Stomach smooth muscle (tissue), 2 donors: ENCODE measurements around the gene DNAAF3.

Experiments
- H3K27ac ChIP-seq: one replicate; pipeline ENCODE4 v1.7.0; 2013; ENCODE audit warnings: mild to moderate bottlenecking, low read length, inconsistent platforms
- H3K27me3 ChIP-seq, 2 donors: one replicate each; pipeline ENCODE4 v1.7.0; 2013; ENCODE audit warnings: low read length in 2 of 2; ENCODE audit not compliant: insufficient read depth in 2 of 2, control insufficient read depth in 1 of 2
- H3K36me3 ChIP-seq, 2 donors: one replicate each; pipeline ENCODE4 v1.7.0; 2013; ENCODE audit warnings: low read length in 2 of 2; ENCODE audit not compliant: control insufficient read depth in 2 of 2, insufficient read depth in 2 of 2
- H3K4me1 ChIP-seq: one replicate; pipeline ENCODE4 v1.7.0; 2013; ENCODE audit warnings: low read length; ENCODE audit not compliant: control insufficient read depth, insufficient read depth
- H3K4me3 ChIP-seq, 2 donors: one replicate each; pipeline ENCODE4 v1.7.0; 2013; ENCODE audit warnings: low read length in 2 of 2
- H3K9ac ChIP-seq, 2 donors: one replicate each; pipeline ENCODE4 v1.7.0; 2013; ENCODE audit warnings: low read length in 2 of 2, mild to moderate bottlenecking in 1 of 2
- H3K9me3 ChIP-seq, 2 donors: one replicate each; pipeline ENCODE4 v1.7.0; 2013; ENCODE audit warnings: low read length in 2 of 2; ENCODE audit not compliant: control insufficient read depth in 2 of 2
- donor health status: healthy.
- donor health status: Pancreatic carcinoma.

The DNAAF3 gene

GRCh38 chr19:55149078-55150003 is 17.1 kb downstream of the DNAAF3 start, which contains the start of gene TNNT1:
Gene TNNT1 (minus strand): TSS chr19:55149206. CDS start chr19:55147157, 2,049 bp downstream.
- Histone ChIP-seq H3K36me3 (no peaks in the 10 kb centered on the region), H3K4me1 (no peaks in the 10 kb centered on the region), H3K27me3 (peaks cover 37 to 47% of the 10 kb centered on the region in 2 donors), H3K4me3 (no peak within 1 kb of the TSS), H3K9me3 (peaks cover 0 to 2% of the 10 kb centered on the region in 2 donors), H3K9ac (no peak within 1 kb of the TSS), H3K27ac (no peak within 1 kb of the TSS)

- Histone ChIP-seq H3K4me3 (no peak overlapping the region), H3K4me1 (no peaks in the 10 kb centered on the region), H3K9ac (no peak overlapping the region), H3K36me3 (no peaks in the 10 kb centered on the region), H3K27me3 (peaks cover 45 to 52% of the 10 kb centered on the region in 2 donors), H3K27ac (no peak overlapping the region), H3K9me3 (peaks cover 0 to 2% of the 10 kb centered on the region in 2 donors)
Observed at GRCh38 chr19:55147545-55148251, 18.7 kb downstream of the DNAAF3 start.

- Histone ChIP-seq H3K9me3 (no peaks in the 10 kb centered on the region), H3K9ac (no peak overlapping the region), H3K27ac (no peak overlapping the region), H3K27me3 (peaks cover 52 to 54% of the 10 kb centered on the region in 2 donors), H3K4me3 (no peak overlapping the region), H3K36me3 (no peaks in the 10 kb centered on the region), H3K4me1 (no peaks in the 10 kb centered on the region)
Observed at GRCh38 chr19:55146705-55147273, 19.6 kb downstream of the DNAAF3 start.

- Histone ChIP-seq H3K27ac (no peak overlapping the region), H3K9ac (no peak overlapping the region), H3K27me3 (peaks cover 54 to 55% of the 10 kb centered on the region in 2 donors), H3K9me3 (no peaks in the 10 kb centered on the region), H3K4me3 (no peak overlapping the region), H3K4me1 (peaks cover under 1% of the 10 kb centered on the region), H3K36me3 (no peaks in the 10 kb centered on the region)
Observed at GRCh38 chr19:55146078-55146704, 20.2 kb downstream of the DNAAF3 start.

- Histone ChIP-seq H3K4me3 (no peak overlapping the region), H3K27me3 (peaks cover 53 to 55% of the 10 kb centered on the region in 2 donors), H3K27ac (no peak overlapping the region), H3K9ac (no peak overlapping the region), H3K36me3 (no peaks in the 10 kb centered on the region), H3K9me3 (no peaks in the 10 kb centered on the region), H3K4me1 (peaks cover 3% of the 10 kb centered on the region)
Observed at GRCh38 chr19:55145232-55145631, 21.2 kb downstream of the DNAAF3 start.

- H3K9me3 ChIP-seq: no peaks in the 10 kb centered on the region
- peaks cover 45 to 47% of the 10 kb centered on the region in 2 donors for H3K27me3 ChIP-seq
- H3K4me3 ChIP-seq: no peak overlapping the region
- H3K9ac ChIP-seq: no peak overlapping the region
- H3K27ac ChIP-seq: no peak overlapping the region
- H3K4me1 ChIP-seq: peaks cover 3% of the 10 kb centered on the region
- no peaks in the 10 kb centered on the region for H3K36me3 ChIP-seq
Observed at GRCh38 chr19:55141696-55142095, 24.7 kb downstream of the DNAAF3 start.

GRCh38 chr19:55137915-55138314 is 28.5 kb downstream of the DNAAF3 start:
- Histone ChIP-seq H3K27ac (no peak overlapping the region), H3K9me3 (no peaks in the 10 kb centered on the region), H3K27me3 (peaks cover 35 to 36% of the 10 kb centered on the region in 2 donors), H3K9ac (no peak overlapping the region), H3K4me1 (peaks cover 3% of the 10 kb centered on the region), H3K36me3 (no peaks in the 10 kb centered on the region), H3K4me3 (no peak overlapping the region)

GRCh38 chr19:55136399-55137102 is 29.9 kb downstream of the DNAAF3 start:
- Histone ChIP-seq H3K36me3 (no peaks in the 10 kb centered on the region), H3K9ac (no peak overlapping the region), H3K27ac (no peak overlapping the region), H3K4me1 (peaks cover 3% of the 10 kb centered on the region), H3K27me3 (peaks cover 28 to 34% of the 10 kb centered on the region in 2 donors), H3K9me3 (no peaks in the 10 kb centered on the region), H3K4me3 (no peak overlapping the region)

- Histone ChIP-seq H3K4me3 (no peak overlapping the region), H3K27me3 (peaks cover 30 to 31% of the 10 kb centered on the region in 2 donors), H3K9me3 (no peaks in the 10 kb centered on the region), H3K27ac (no peak overlapping the region), H3K4me1 (no peaks in the 10 kb centered on the region), H3K36me3 (no peaks in the 10 kb centered on the region), H3K9ac (no peak overlapping the region)
Observed at GRCh38 chr19:55134736-55135135, 31.7 kb downstream of the DNAAF3 start.
